ENCODE results near the gene DDX41. TPM values are rescaled to one million over a fixed set of nuclear protein-coding genes. Genes with fewer than 3 reads are reported as not detected.

The DDX41 gene
- total and polyA plus RNA-seq, 4 donors: 67.1 to 126 (median 106) TPM

- under 1% methylated on average over 72 of the region's 72 CpGs for WGBS (ENCODE audit: insufficient coverage)
Measured at GRCh38 chr5:177553671-177554429, 37.1 kb upstream of the DDX41 start.

GRCh38 chr5:177552839-177553455 lies 36.2 kb upstream of the DDX41 start:
- H3K27ac ChIP-seq (ENCODE audit: low read depth, low read length): peak overlapping the region; percentile 42
- DNase-seq (ENCODE audit: low read depth in 4 of 6, low spot score in 6 of 6): peak in 3 of 6 donors; percentile 15 to 65 (median 36)
- no peaks in the 10 kb centered on the region for H3K9me3 ChIP-seq (ENCODE audit: control insufficient read depth, insufficient read depth, low read length)
- H3K27me3 ChIP-seq (ENCODE audit: control insufficient read depth, insufficient read depth, low read length): no peaks in the 10 kb centered on the region
- H3K36me3 ChIP-seq (ENCODE audit: control insufficient read depth, insufficient read depth, low read length): peaks cover 10% of the 10 kb centered on the region
- WGBS (ENCODE audit: insufficient coverage): 10% methylated on average over 11 of the region's 16 CpGs
- H3K4me3 ChIP-seq (ENCODE audit: low read depth, low read length): peak overlapping the region; percentile 67
- peaks cover 20% of the 10 kb centered on the region for H3K4me1 ChIP-seq (ENCODE audit: control insufficient read depth, insufficient read depth, low read length)

More at GRCh38 chr5:177553671-177554429, 37.1 kb upstream of the DDX41 start:
- H3K9me3 ChIP-seq (ENCODE audit: control insufficient read depth, insufficient read depth, low read length): no peaks in the 10 kb centered on the region
- H3K27me3 ChIP-seq (ENCODE audit: control insufficient read depth, insufficient read depth, low read length): no peaks in the 10 kb centered on the region
- H3K4me3 ChIP-seq (ENCODE audit: low read depth, low read length): peak overlapping the region; percentile 67
- DNase-seq (ENCODE audit: low read depth in 4 of 6, low spot score in 6 of 6): peak in 3 of 6 donors; percentile 5 to 58 (median 26)
- peak overlapping the region; percentile 42 for H3K27ac ChIP-seq (ENCODE audit: low read depth, low read length)
- H3K4me1 ChIP-seq (ENCODE audit: control insufficient read depth, insufficient read depth, low read length): peaks cover 22% of the 10 kb centered on the region
- H3K36me3 ChIP-seq (ENCODE audit: control insufficient read depth, insufficient read depth, low read length): peaks cover 10% of the 10 kb centered on the region

GRCh38 chr5:177550122-177550521 lies 33.4 kb upstream of the DDX41 start:
- no CpG with 5 or more reads among the region's 1 CpG for WGBS (ENCODE audit: insufficient coverage)
- H3K36me3 ChIP-seq (ENCODE audit: control insufficient read depth, insufficient read depth, low read length): peaks cover 10% of the 10 kb centered on the region
- H3K27ac ChIP-seq (ENCODE audit: low read depth, low read length): no peak overlapping the region
- H3K9me3 ChIP-seq (ENCODE audit: control insufficient read depth, insufficient read depth, low read length): no peaks in the 10 kb centered on the region
- no peak overlapping the region for H3K4me3 ChIP-seq (ENCODE audit: low read depth, low read length)
- no peak for DNase-seq (ENCODE audit: low read depth in 4 of 6, low spot score in 6 of 6)
- H3K4me1 ChIP-seq (ENCODE audit: control insufficient read depth, insufficient read depth, low read length): peaks cover 25% of the 10 kb centered on the region
- no peaks in the 10 kb centered on the region for H3K27me3 ChIP-seq (ENCODE audit: control insufficient read depth, insufficient read depth, low read length)

DNA sequence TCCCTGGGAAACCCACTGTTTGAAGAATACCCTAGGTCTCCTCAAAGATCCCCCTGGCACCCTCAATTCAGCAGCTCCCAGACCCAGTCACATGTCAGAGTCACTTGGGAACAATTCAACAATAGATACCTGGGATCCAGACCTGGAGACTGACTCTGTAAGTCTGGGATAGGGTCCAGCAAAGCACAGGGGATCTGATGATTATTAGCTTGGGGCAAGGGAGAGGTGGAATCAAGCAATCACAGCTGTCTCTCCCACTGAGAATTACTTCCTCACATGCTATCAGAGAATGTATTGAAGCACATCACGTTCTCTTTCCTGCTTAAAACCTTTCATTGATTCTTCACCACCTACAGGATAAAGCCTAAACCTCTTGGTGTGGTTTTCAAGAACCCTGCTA lies 31.7 kb upstream of the DDX41 start:
- peaks cover 23% of the 10 kb centered on the region for H3K4me1 ChIP-seq (ENCODE audit: control insufficient read depth, insufficient read depth, low read length)
- no peak overlapping the region for H3K4me3 ChIP-seq (ENCODE audit: low read depth, low read length)
- H3K27me3 ChIP-seq (ENCODE audit: control insufficient read depth, insufficient read depth, low read length): no peaks in the 10 kb centered on the region
- H3K9me3 ChIP-seq (ENCODE audit: control insufficient read depth, insufficient read depth, low read length): no peaks in the 10 kb centered on the region
- H3K36me3 ChIP-seq (ENCODE audit: control insufficient read depth, insufficient read depth, low read length): peaks cover 7% of the 10 kb centered on the region
- DNase-seq (ENCODE audit: low read depth in 4 of 6, low spot score in 6 of 6): no peak
- WGBS (ENCODE audit: insufficient coverage): 71% methylated on average over 1 of the region's 1 CpG
- no peak overlapping the region for H3K27ac ChIP-seq (ENCODE audit: low read depth, low read length)

DNA sequence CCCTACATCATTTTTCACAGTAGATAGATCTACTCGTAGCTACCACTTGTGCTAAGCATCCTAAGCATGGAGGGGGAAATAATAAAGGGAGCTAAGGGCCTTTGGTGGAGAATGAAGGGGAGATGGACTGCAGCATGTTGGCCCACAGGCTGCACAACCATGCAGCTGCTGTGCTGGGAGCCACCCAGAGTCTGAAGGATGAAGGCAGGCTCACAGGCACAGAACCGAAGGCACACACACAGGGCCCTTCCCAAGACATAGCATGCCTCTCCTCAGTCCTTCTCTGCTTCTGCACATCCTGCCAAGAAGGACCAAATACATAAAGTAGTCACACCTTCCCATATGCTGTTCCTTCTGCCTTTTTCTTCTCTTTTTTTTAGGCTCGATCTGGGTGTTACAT lies 31.0 kb upstream of the DDX41 start:
- H3K4me1 ChIP-seq (ENCODE audit: control insufficient read depth, insufficient read depth, low read length): peaks cover 20% of the 10 kb centered on the region
- no peak overlapping the region for H3K27ac ChIP-seq (ENCODE audit: low read depth, low read length)
- DNase-seq (ENCODE audit: low read depth in 4 of 6, low spot score in 6 of 6): no peak
- peaks cover 6% of the 10 kb centered on the region for H3K36me3 ChIP-seq (ENCODE audit: control insufficient read depth, insufficient read depth, low read length)
- no peaks in the 10 kb centered on the region for H3K9me3 ChIP-seq (ENCODE audit: control insufficient read depth, insufficient read depth, low read length)
- no peak overlapping the region for H3K4me3 ChIP-seq (ENCODE audit: low read depth, low read length)
- WGBS (ENCODE audit: insufficient coverage): 81% methylated on average over 2 of the region's 3 CpGs
- H3K27me3 ChIP-seq (ENCODE audit: control insufficient read depth, insufficient read depth, low read length): no peaks in the 10 kb centered on the region

GRCh38 chr5:177546258-177546741 lies 29.5 kb upstream of the DDX41 start:
- no CpG with 5 or more reads among the region's 1 CpG for WGBS (ENCODE audit: insufficient coverage)

GRCh38 chr5:177545487-177546257 lies 28.9 kb upstream of the DDX41 start:
- DNase-seq (ENCODE audit: low read depth in 4 of 6, low spot score in 6 of 6): no peak
- H3K27me3 ChIP-seq (ENCODE audit: control insufficient read depth, insufficient read depth, low read length): no peaks in the 10 kb centered on the region
- no peak overlapping the region for H3K27ac ChIP-seq (ENCODE audit: low read depth, low read length)
- H3K9me3 ChIP-seq (ENCODE audit: control insufficient read depth, insufficient read depth, low read length): no peaks in the 10 kb centered on the region
- no peak overlapping the region for H3K4me3 ChIP-seq (ENCODE audit: low read depth, low read length)
- WGBS (ENCODE audit: insufficient coverage): 69% methylated on average over 4 of the region's 4 CpGs
- no peaks in the 10 kb centered on the region for H3K36me3 ChIP-seq (ENCODE audit: control insufficient read depth, insufficient read depth, low read length)
- peaks cover 17% of the 10 kb centered on the region for H3K4me1 ChIP-seq (ENCODE audit: control insufficient read depth, insufficient read depth, low read length)

More at GRCh38 chr5:177546258-177546741, 29.5 kb upstream of the DDX41 start:
- Histone ChIP-seq H3K4me1 (ENCODE audit: control insufficient read depth, insufficient read depth, low read length) (peaks cover 17% of the 10 kb centered on the region), H3K36me3 (ENCODE audit: control insufficient read depth, insufficient read depth, low read length) (peaks cover 5% of the 10 kb centered on the region), H3K27ac (ENCODE audit: low read depth, low read length) (no peak overlapping the region), H3K4me3 (ENCODE audit: low read depth, low read length) (no peak overlapping the region), H3K9me3 (ENCODE audit: control insufficient read depth, insufficient read depth, low read length) (no peaks in the 10 kb centered on the region), H3K27me3 (ENCODE audit: control insufficient read depth, insufficient read depth, low read length) (no peaks in the 10 kb centered on the region)
- DNase-seq (ENCODE audit: low read depth in 4 of 6, low spot score in 6 of 6): peak in 2 of 6 donors; percentile 31 to 50

DNA sequence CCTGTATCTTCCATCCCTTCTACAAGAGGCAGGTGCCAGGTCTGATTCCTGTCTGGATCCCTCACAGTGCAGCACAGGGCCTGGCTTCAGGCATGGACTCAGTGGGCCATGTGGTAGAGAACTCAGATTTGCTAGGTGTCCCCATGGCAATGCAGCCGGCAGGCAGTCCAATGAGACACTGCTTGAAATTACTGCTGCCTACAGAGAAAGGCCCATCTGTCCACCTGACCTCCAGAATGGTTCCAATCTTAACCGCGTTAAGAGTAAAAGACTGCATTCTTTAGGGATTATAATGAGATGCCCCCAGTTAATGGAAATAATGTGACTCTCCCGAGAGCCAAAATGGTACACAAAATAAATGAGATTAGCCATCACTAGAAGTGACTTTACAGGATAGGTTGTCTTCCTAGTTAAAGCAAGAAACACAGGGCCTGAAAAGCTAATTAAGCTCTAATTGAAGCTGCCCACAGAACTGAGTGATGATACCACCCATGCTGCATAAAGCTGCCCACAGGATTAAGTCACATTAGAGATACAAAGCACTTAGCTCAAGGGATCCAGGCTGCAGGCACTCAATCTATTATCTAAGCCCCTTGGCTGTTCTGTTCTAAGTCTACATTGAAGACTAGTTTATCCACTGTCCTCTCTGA lies 26.2 kb upstream of the DDX41 start:
- no peak overlapping the region for H3K27ac ChIP-seq (ENCODE audit: low read depth, low read length)
- peaks cover 23% of the 10 kb centered on the region for H3K4me1 ChIP-seq (ENCODE audit: control insufficient read depth, insufficient read depth, low read length)
- no peaks in the 10 kb centered on the region for H3K9me3 ChIP-seq (ENCODE audit: control insufficient read depth, insufficient read depth, low read length)
- no peaks in the 10 kb centered on the region for H3K27me3 ChIP-seq (ENCODE audit: control insufficient read depth, insufficient read depth, low read length)
- H3K4me3 ChIP-seq (ENCODE audit: low read depth, low read length): no peak overlapping the region
- H3K36me3 ChIP-seq (ENCODE audit: control insufficient read depth, insufficient read depth, low read length): peaks cover 12% of the 10 kb centered on the region
- 0% methylated on average over 1 of the region's 4 CpGs for WGBS (ENCODE audit: insufficient coverage)
- peak in 1 of 6 donors; percentile 68 for DNase-seq (ENCODE audit: low read depth in 4 of 6, low spot score in 6 of 6)

DNA sequence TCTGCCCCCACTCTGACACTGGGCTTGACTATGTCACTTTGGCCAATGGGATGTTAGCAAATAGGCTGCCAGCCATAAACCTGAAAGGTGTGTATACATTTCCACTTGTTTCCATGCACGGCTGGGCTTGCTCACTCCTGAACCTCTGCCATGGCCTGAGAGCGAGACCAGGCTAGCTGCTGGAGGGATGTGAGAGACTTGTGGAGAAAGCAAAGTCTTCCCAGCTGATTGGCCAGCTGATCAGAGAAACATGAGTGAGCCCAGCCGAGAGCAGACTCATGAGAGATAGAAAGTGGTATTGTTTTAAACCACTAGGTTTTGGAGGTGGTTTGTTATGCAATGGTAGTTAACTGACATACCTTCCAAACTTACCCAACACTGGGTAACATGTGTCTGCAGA lies 23.7 kb upstream of the DDX41 start:
- DNase-seq (ENCODE audit: low read depth in 4 of 6, low spot score in 6 of 6): no peak
- Histone ChIP-seq H3K36me3 (ENCODE audit: control insufficient read depth, insufficient read depth, low read length) (peaks cover 29% of the 10 kb centered on the region), H3K4me3 (ENCODE audit: low read depth, low read length) (no peak overlapping the region)

More for the DNA sequence above, 23.7 kb upstream of the DDX41 start:
- Histone ChIP-seq H3K27me3 (ENCODE audit: control insufficient read depth, insufficient read depth, low read length) (no peaks in the 10 kb centered on the region), H3K27ac (ENCODE audit: low read depth, low read length) (no peak overlapping the region), H3K9me3 (ENCODE audit: control insufficient read depth, insufficient read depth, low read length) (no peaks in the 10 kb centered on the region), H3K4me1 (ENCODE audit: control insufficient read depth, insufficient read depth, low read length) (peaks cover 17% of the 10 kb centered on the region)
- WGBS (ENCODE audit: insufficient coverage): 94% methylated on average over 2 of the region's 3 CpGs
